ENCODE data around the gene TRIM54.

The TRIM54 gene

DNA sequence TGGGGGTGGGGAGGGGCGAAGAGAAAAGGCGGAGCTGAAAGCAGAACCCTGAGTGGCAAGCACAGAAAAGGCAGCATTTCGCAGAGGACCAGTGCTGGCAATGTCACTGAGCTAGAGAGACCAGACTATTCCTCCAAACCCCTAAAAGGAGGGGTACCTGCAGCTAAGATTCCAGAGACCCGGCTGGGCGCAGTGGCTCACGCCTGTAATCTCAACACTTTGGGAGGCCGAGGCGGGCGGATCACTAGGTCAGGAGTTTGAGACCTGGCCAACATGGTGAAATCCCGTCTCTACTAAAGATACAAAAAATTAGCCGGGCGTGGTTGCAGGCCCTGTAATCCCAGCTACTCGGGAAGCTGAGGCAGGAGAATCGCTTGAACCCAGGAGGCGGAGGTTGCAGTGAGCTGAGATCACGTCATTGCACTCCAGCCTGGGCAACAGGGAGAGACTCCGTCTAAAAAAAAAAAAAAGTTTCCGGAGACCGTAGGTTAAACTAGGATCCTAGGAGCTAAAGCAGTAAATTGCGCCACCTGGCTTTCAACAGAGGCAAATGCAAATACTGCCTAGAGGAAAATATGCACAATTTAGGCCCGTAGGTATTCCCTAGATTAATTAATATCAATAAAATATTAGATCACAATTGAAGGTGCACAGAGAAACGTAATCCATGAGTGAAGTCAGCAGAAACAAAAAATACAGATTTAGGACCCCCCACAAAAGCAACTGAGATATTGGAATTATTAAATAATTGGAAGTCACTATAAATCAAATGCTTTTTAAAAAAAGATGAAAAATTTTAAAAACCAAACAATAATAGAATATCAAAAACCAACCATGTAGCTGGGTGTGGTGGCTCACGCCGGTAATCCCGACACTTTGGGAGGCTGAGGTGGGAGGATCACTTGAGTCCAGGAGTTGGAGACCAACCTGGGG, 21.1 kb downstream of the TRIM54 start:
- H3K4me3 ChIP-seq (ENCODE audit: low read length), result peak overlapping the region; percentile 26
- TF ChIP-seq CTCF (conservative IDR thresholded peaks at IDR 0.05; ENCODE audit: low read depth, low read length), result peak; percentile 90
- no peak for DNase-seq (ENCODE audit: low read depth)

- DNase-seq (ENCODE audit: low read depth), result no peak
- TF ChIP-seq CTCF (conservative IDR thresholded peaks at IDR 0.05; ENCODE audit: low read depth, low read length), result no peak
- H3K4me3 ChIP-seq (ENCODE audit: low read length), result no peak overlapping the region
Measured at GRCh38 chr2:27304488-27305240, 22.4 kb downstream of the TRIM54 start.

DNA sequence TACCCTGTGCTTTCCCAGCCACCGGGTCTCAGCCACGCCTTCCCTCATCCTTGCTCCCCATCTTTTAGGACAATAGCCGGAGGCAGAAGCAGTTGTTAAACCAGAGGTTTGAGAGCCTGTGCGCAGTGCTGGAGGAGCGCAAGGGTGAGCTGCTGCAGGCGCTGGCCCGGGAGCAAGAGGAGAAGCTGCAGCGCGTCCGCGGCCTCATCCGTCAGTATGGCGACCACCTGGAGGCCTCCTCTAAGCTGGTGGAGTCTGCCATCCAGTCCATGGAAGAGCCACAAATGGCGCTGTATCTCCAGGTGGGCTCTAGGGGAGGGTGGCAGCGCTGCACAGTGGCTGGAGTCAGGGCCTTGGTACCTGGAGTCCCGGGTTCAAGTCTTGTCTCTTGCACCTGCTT, 23.3 kb downstream of the TRIM54 start:
- no peak for TF ChIP-seq CTCF (conservative IDR thresholded peaks at IDR 0.05; ENCODE audit: low read depth, low read length)
- DNase-seq (ENCODE audit: low read depth), result no peak

GRCh38 chr2:27306136-27306535, 23.9 kb downstream of the TRIM54 start:
- DNase-seq (ENCODE audit: low read depth), result no peak
- no peak for TF ChIP-seq CTCF (conservative IDR thresholded peaks at IDR 0.05; ENCODE audit: low read depth, low read length)
- no peak overlapping the region for H3K4me3 ChIP-seq (ENCODE audit: low read length)

More for the DNA sequence above, 23.3 kb downstream of the TRIM54 start:
- no peak overlapping the region for H3K4me3 ChIP-seq (ENCODE audit: low read length)

GRCh38 chr2:27306573-27307286, 24.5 kb downstream of the TRIM54 start:
- H3K4me3 ChIP-seq (ENCODE audit: low read length), result no peak overlapping the region
- DNase-seq (ENCODE audit: low read depth), result no peak
- peak; percentile 21 for TF ChIP-seq CTCF (conservative IDR thresholded peaks at IDR 0.05; ENCODE audit: low read depth, low read length)

DNA sequence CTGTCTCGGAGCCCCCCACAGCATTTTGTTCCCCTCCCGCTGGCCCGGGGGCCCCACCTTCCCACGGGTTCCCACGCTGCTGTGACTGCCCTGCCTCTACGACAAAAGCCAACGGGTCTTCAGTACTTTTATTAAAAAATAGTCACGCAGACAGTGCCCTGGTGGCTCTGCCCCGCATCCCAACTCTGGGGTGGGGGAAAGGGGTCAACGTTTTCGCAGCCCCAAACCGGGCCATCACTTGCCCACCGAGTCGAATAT, 25.0 kb downstream of the TRIM54 start:
- no peak for DNase-seq (ENCODE audit: low read depth)
- no peak for TF ChIP-seq CTCF (conservative IDR thresholded peaks at IDR 0.05; ENCODE audit: low read depth, low read length)
- no peak overlapping the region for H3K4me3 ChIP-seq (ENCODE audit: low read length)
